NCI-H526 treated with DMSO at 0.1 percent for 48 hours (cell line): ENCODE data around the gene PALLD.
"Not testable (repeated sequence)": the region's sequence is repeated elsewhere in the genome, so short reads cannot be mapped to it uniquely, and the experiment has no call there.

Experiments used
- DNase-seq: peaks from one replicate; lab custom pipeline; 2025; lab: John Stamatoyannopoulos, UW

PALLD gene

DNA sequence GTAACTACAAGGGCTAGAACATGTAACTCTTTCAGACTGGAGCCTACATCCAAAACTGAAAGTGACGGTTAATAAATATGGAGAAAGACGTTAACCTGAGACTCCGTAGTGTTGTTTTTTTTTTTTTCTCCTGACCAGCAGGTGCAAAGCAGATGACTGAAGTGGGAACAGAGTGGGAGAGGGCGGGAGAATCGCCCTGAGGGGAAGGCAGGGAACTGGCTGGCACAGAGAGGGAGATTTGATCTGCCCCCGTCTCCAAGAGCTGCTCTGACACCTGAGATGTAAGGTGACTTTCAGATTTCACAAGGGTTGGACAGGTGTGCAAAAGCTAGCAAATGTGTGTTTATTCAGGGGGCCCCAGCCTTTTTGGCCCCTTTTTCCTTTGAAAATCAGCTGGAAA lies 180.2 kb downstream of the PALLD start:
- DNase-seq: peak; percentile 49

DNA sequence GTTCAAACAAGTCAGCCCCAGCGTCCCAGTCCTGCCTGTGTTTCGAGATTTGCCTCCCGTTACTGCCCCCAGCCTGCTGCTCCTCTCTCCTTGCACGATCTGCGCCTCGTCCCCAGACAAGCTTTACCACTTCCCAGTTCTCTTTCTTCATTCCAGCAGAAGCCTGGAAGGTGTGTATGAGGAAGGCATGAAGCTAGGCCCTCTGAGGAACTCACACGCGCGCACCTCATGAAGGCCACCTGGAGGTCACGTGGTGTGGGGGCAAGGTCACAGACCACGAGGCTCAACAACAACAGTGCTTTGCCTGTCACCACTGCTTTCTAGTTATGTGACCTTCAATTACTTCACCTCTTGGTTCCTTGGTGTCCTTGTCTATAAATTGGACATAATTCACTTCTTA lies 181.0 kb downstream of the PALLD start:
- no peak for DNase-seq

DNA sequence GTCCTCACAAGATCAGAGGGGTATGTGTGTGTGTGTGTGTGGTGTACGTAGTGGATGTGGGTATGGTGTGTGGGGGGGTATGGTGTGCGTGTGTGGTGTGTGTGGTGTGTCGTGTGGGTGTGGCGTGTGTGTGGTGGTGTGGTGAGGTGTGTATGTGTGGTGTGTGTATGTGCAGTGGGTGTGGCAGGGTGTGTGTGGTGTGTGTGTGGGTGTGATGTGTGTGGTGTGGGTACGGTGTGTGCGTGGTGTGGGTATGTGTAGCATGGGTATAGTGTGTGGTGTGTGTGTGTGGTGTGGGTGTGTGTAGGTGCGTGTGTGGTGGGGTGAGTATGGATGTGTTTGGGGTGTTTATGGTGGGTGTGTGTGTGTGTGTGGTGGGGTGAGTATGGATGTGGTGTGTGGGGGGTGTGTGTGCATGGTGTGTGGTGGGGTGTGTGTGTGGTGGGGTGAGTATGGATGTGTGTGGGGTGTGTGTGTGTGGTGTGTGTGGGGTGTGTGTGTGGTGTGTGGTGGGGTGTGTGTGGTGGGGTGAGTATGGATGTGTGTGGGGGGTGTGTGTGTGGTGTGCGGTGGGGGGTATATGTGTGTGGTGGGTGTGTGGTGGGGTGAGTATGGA lies 182.0 kb downstream of the PALLD start:
- DNase-seq: no peak

DNA sequence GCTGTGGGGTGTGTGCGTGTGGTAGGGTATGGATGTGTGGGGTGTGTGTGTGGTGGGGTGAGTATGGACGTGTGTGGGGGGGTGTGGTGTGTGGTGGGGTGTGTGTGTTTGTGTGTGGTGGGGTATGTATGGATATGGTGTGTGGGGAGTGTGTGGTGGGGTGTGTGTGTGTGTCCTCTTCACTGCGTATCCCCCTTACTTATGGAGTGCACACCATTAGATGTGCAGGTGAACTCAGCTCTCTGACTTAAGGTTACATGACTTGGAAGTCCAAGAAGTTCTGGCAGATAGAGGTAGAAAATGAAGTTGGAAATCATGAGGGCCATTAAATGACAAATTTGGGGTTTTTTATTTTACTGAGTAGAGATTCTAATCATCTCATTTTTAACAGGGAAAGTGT lies 182.5 kb downstream of the PALLD start:
- DNase-seq: no peak

DNA sequence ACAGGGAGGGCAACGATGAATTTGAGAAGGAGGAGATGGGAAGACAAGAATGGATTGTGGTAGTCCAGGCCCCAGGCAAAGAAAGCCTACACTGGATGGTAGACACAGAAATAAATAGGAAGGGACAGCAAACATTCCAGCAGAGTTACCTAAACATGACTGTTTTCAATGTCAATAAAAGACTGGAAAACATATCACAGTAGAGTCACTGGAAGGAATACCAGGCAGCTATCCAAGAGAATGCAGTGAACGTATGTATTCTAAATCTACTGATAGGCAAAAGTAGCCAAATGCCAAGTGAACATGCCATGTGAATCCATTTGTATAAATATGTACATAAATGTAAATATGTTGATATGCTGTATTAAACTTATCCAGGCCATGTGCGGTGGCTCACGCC lies 183.0 kb downstream of the PALLD start:
- DNase-seq: no peak

DNA sequence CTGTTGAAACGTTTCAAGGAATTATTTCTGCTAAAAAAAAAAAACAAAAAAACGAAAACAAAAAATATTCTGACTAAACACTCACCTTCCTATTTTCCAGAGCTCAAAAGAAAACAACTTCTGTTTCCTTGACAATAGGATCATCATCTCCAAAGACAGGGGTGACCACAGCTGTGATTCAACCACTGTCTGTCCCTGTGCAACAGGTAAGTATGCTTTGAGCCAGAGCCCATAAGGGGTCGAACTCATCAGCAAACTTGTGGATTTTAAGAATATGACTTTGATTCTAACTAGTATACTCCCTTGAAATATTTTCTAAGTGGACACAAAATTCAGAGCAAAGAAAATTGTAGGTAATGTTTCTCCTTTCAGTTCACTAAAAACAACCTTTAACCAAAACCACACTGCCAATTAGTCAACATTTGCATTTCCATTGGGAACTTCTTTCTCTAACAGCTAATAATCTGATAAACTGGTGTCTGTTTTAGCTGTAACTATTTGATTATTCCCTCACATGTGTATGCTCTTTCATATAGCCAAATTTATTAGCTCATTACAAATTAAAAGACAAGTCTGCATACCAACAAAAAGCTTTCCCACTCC lies 186.1 kb downstream of the PALLD start:
- DNase-seq: no peak

DNA sequence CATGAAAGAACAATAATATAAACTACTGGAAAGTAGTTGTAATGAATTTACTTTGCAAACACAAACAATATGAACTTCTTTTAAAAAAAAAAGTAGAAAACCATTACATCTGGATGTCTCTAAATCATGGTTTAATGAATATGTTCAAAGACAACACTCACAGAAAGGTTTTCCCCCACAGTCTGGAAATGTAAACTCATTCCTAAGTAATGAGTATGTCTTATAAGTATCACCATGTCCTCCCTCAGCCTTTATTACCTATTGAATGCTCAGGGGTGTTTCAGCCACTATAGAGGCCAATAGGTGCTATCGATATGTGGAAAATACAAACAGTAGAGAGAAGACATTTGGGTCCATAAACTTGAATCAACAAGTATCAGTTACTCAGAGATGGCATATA lies 186.7 kb downstream of the PALLD start:
- DNase-seq: no peak

DNA sequence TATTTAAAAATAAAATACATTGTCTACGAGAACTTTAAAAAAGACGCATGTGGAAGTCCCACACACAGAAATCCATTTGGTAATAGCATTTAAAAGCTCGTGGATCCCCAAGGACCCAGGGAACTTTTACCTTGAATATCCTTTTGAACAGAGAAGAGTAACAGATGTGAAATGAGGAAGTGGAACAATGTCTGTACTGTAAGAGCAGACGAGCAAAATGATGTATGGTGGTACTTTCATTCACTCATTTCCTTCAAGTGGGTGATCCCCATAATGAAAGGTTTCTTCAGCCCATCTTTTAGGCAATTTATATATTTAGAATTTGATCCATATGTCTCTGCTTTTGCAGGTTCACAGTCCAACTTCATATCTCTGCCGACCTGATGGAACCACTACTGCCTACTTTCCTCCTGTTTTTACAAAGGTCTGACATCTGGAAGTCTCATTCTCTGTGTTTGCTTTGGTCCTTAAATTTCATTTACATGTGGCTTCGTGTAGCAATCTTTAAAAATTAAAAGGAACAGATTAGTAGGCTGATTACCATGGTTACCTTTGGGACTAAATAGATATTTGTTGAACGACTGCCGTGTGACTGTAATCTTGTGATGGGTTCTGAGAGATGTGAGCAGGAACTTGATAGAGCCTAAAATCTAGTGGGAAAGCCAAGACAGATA lies 188.4 kb downstream of the PALLD start:
- DNase-seq: no peak

DNA sequence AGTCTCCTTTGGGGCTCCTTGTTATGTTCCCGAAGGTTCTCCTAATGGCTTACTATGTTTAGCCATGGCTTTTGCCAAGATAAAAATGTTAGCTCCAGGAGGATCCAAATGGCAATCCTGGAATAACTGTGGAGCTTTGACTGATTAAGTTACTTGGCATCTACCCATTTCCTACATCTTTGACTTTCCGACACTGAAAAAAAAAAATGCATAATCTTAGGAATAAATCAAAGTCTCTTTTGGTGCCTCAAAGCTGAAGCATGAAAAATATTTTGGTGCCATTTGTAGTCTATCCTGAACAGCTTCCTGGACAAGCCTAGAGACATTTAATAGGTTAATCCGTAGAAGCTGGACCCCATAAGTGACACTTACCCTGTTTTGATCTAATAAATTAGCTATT lies 191.7 kb downstream of the PALLD start:
- DNase-seq: no peak

DNA sequence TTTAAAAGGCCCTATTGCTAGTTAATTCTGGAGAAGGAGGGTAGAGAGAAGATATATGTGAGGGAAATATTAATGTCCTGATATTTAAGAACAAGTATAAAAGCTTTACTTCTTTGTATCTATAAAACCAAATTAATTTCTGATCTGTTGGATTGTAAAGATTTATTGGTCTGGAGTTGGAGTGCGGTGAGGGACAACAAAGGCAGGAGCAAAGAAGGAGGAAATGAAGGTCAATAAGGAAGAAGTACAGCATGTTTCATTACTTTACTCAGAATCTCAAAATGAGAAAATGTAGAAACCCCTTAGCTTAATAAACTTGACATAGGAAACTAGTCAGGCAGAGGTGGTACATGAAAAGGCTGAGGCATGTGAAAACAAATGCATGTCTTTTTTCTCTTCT lies 192.9 kb downstream of the PALLD start:
- no peak for DNase-seq

DNA sequence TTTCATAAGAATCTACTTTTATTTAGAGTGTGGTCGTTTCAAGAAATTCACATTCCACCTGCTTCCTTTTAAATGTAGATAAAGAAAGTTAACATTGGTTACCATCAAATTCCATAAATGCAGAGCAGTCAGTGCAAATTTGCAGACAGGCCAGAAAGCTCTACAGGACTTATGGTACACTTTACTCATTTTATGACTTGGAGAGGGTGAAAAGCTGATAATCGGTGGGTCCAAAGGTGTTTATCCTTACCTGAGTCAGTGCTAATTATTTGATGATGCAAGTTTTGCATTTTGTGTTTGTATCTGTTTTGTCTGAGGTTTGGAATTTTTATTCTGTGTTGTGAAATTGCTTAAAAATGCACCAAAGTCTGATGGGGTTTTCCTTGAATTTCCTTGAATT lies 193.3 kb downstream of the PALLD start:
- DNase-seq: no peak

DNA sequence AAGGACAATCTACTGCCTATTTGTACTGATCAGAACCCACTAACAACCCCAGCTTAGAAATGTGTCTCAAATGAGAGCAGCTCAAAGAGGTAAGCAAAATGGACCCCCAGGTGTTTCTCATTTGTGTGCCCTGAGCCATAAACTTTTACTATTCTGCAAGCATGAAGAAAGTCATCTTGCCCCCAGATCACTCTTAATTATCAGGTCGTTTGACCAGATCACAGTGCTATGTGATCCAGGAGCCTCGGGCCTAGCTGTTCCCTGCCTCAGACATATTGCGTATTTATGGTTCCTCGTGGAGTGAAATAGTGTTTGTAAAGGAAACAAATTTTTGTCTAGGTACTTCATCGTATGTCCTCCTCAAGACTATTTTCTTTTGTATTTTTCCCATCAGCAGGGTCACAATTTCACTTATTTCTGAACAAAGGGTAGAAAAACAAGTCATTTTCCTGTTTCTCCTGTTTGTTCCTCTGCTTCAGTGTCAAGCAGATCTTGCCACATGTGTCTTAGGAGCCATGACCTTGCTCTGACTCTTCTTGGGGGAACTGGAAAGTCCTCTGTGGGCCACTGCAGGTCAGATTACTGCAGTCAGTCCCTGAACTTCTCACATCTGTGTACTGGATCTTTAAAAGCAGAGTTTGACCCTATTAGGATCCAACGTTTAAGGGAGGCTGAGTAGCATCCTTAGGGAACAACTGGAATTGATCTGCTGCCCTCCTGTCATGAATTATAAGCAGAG lies 194.9 kb downstream of the PALLD start:
- no peak for DNase-seq

DNA sequence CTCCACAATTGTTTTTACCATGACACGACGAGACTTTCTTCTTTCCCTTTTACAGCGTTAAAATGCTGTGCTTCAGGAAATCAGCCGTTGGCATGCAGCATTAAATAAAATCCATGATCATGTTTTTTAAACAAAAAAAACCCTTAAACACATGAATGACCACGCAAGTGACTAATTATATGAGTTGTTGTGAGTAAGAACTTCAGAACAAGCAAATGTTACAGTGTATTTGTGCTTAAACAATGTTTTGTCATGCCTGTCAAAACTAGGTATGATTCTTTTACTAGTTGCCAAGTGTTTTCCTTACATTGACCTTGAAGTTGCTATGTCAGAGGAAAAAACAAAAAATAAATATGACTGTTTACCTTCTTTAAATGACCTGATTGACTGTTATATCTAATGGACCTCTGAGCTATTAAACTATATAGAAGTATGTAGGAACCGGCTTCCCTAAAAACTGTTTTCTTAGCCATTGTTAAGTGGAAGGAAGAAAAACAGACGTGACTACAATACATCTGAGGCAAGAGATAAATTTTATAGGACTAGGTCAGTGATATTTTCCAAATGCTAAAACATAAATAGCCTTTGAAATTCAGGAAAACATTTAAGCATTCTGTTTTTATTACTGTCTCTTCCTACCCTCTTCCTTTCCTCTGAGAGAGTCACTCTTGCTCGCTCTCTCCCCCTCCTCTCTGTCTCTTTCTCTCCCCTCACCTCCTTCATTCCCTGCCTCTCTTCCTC lies 197.1 kb downstream of the PALLD start:
- DNase-seq: no peak

DNA sequence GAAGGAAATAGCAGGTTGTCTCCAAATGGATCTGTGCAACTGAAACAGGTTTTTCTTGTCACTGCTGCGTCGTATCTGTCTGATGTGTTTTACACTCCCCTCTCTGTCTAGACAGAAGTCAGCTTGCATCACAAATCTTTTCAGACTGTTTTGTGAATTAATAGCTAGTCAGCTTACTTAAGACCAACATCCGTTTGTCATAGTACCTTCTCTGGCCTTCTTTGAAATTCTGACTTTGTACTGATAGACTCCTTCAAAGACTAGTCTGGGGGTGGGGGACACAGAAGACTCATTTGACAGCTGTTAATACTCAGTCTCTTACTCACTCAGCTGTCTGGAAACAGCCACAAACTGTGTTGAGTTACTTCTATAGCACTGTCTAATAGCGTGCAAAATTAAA lies 197.8 kb downstream of the PALLD start:
- DNase-seq: no peak

DNA sequence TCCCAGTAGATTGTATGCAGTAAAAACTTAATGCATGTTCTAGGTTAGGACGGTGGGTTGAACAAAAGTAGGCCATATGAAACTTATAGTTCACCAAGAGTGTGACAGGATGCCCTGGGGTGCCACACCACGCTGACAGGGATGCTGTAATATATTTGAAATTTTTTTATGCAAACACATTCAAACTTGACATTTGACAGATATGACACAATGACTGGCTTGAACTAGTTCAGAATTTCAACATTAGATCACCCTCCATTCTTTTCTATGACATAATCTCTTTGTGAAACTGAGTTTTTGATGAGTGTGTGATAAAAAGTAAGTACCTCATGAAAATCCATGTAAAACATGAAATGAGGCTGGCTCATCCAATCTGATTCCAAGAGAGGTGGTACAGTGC lies 198.4 kb downstream of the PALLD start:
- no peak for DNase-seq

DNA sequence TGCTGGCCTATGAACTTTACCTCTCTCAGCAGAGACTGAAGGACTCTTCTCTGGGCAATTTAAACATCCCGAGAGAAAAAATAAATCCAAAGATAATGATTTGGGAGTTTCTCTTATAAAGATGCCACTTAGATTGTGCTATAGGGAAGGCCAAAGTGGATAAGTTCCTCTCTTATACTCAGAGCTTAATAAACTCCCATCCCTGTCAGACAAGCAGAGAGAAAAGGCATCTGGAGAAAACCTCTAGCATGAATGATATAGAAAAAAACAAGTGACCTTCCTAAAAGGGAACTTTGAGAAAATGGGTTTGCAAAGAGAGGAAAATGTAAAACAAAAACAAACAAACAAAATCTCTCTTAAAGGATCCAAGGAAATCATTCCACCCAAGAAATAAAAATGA lies 199.4 kb downstream of the PALLD start:
- no peak for DNase-seq

DNA sequence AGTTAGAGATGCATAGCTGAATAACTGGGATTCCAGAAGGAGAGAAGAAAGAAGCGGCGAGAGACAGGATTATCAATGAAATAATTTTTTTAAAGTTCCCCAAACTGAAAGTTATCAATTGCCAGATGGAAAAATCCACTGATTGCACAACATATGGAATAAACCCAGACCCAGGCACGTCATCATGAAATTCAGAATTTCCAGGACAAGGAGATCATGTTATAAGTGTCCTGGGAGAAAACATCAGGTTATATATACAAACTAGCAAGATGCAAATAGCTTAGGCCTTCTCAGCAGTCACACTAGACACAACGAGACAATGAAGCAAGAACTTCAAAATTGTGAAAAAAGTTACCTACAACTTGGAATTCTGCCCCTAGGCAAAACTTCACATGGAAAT lies 200.0 kb downstream of the PALLD start:
- no peak for DNase-seq

DNA sequence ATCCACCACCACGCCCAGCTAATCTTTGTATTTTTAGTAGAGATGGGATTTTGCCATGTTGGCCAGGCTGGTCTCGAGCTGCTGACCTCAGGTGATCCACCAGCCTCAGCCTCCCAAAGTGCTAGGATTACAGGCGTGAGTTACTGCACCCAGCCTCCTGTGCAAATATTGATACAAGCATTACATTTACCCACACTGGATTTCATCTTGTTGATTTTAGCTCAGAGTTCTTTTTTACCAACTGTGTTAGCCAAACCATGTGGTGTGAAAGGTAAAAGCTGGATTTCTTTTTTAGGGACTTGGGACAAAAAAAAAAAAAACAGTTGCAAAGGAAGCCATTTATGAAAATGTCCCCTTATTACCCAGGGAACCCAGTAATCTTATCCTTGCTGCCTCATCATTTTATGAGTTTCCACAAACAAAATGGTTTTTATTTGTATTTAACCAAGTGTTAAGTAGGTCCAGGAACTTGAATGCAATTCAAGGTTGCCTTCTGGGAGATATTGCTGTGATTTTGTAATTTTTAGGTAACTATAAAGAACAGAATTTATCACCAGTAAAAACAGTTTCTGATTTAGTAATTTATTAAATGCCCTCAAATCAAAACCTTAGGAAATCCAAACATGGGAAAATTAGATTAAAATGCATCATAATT lies 202.5 kb downstream of the PALLD start:
- DNase-seq: no peak

DNA sequence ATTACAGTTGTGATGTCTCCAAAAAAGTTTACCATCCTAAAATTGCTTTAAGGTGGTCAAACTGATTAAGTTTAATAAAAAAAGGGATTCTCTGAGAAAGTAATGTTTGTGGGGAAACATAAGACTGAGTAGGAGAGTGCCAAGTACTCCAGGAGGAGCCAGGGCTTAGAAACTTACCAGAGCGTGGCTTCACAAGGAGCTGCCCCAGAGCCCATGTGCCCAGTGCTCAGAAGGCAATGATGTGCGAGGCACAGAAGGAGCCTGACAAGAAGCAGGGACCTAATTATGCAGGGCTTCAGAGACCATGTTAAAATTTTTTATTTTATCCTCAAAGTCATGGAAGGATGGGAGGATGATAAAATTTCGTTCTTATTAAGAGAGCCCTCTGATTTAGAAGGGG lies 204.2 kb downstream of the PALLD start:
- DNase-seq: no peak

DNA sequence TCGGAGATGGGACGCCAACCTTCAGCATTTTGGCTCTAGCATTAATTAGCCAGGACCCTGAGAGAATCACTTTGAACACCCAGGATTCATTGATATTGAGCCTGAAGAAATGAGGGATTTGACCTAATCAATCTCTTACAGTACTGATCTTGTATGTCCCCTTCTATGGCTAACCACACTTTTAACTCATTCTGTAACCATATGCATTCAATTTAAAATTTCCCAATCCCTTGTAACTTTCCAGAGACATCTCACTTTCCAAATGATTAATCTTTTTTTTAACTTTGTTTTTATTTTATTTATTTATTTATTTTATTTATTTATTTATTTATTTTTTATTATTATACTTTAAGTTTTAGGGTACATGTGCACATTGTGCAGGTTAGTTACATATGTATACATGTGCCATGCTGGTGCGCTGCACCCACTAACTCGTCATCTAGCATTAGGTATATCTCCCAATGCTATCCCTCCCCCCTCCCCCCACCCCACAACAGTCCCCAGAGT lies 205.8 kb downstream of the PALLD start:
- DNase-seq: not testable (repeated sequence)

DNA sequence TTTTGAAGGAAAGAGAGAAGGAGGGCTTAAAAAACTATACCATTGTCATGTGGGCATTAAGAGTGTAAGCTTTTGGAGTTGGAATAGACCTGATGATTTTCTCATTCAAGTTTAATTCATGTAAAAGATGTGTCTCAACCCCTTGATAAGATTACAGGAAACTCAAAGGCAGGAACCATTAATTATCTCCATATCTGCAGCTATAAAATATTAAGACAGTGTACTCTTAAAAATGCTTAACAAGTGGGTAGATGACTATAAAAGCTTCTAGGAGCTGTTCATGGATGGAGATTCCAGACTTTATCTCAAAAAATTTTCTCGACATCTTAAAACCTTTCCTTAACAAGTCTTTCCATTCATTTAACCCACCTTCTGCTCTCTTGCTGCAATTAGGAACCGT lies 208.3 kb downstream of the PALLD start:
- no peak for DNase-seq

DNA sequence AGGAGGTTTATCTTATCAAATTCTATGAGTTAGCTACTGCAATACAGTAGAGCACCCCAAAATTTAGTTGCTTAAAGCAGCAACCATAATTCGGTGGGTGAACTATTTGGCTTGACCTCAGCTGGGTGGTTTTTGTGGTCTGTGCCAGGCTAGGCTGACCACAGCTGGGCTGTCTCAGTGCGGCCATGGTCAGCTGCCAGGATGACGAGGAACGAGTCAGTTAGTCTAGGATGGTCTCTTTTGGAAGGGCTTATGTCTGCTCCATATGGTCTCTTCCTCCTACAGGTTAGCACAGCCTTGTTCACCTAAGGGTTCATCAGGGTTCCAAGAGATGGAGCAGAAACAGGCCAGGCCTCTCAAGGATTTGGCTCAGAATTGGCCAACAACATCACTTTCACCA lies 210.4 kb downstream of the PALLD start:
- DNase-seq: no peak
